Ishikawa (cell line): ENCODE measurements around the gene LY86.

ENCODE experiments used
- CREB1 ChIP-seq: IDR thresholded peaks from 2 replicates; pipeline ENCODE4 v1.6.1; 2012; ENCODE audit warnings: low read depth
- EGR1 ChIP-seq: IDR thresholded peaks from 2 replicates; pipeline ENCODE4 v1.6.1; 2012
- EP300 ChIP-seq: IDR thresholded peaks from 2 replicates; pipeline ENCODE4 v1.6.1; 2012; ENCODE audit warnings: borderline replicate concordance
- FOXM1 ChIP-seq: IDR thresholded peaks from 2 replicates; pipeline ENCODE4 v1.6.1; 2012; ENCODE audit warnings: low read depth, borderline replicate concordance
- NFIC ChIP-seq: IDR thresholded peaks from 2 replicates; pipeline ENCODE4 v1.6.1; 2012
- RAD21 ChIP-seq: IDR thresholded peaks from 2 replicates; pipeline ENCODE4 v1.6.1; 2012; ENCODE audit warnings: low read depth
- TAF1 ChIP-seq: IDR thresholded peaks from 2 replicates; pipeline ENCODE4 v1.6.1; 2012; ENCODE audit warnings: low read depth, mild to moderate bottlenecking
- TCF12 ChIP-seq: IDR thresholded peaks from 2 replicates; pipeline ENCODE4 v1.6.1; 2012; ENCODE audit warnings: low read depth
- TEAD4 ChIP-seq: IDR thresholded peaks from 2 replicates; pipeline ENCODE4 v1.6.1; 2012
- YY1 ChIP-seq: IDR thresholded peaks from 2 replicates; pipeline ENCODE4 v1.6.1; 2012; ENCODE audit warnings: low read depth
- ZBTB7A ChIP-seq: IDR thresholded peaks from 2 replicates; pipeline ENCODE4 v1.6.1; 2012; ENCODE audit warnings: low read depth
- TF ChIP-seq, protein P1 (sequence below): IDR thresholded peaks from 2 replicates; pipeline ENCODE4 v1.6.1; 2012
- TF ChIP-seq, protein P2 (sequence below): IDR thresholded peaks from 2 replicates; pipeline ENCODE4 v1.6.1; 2012; ENCODE audit warnings: low read depth, mild to moderate bottlenecking
- TF ChIP-seq, protein P3 (sequence below): IDR thresholded peaks from 2 replicates; pipeline ENCODE4 v1.6.1; 2012

LY86 gene

DNA sequence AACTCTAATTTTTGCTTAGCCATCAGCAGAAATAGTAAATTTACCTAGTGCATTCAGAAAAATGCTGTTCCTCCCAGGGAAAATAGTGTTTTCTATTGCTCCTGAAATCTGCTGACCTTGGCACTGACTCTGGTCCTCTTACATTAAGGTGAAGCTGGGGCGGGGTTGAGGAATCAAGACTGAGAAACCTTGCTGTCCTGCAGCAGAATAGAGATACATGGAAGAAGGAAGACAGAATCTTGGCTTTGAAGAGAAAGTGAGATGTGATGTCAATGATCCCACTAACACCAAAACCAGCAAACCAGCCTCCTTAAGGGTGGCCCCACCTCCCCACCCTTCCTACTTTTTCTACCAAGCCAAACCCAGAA, 840 bp upstream of the LY86 start:
- no peak for TF ChIP-seq CREB1
- no peak for TF ChIP-seq EP300
- TF ChIP-seq, protein P1, sequence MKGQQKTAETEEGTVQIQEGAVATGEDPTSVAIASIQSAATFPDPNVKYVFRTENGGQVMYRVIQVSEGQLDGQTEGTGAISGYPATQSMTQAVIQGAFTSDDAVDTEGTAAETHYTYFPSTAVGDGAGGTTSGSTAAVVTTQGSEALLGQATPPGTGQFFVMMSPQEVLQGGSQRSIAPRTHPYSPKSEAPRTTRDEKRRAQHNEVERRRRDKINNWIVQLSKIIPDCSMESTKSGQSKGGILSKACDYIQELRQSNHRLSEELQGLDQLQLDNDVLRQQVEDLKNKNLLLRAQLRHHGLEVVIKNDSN: no peak
- TF ChIP-seq, protein P2, sequence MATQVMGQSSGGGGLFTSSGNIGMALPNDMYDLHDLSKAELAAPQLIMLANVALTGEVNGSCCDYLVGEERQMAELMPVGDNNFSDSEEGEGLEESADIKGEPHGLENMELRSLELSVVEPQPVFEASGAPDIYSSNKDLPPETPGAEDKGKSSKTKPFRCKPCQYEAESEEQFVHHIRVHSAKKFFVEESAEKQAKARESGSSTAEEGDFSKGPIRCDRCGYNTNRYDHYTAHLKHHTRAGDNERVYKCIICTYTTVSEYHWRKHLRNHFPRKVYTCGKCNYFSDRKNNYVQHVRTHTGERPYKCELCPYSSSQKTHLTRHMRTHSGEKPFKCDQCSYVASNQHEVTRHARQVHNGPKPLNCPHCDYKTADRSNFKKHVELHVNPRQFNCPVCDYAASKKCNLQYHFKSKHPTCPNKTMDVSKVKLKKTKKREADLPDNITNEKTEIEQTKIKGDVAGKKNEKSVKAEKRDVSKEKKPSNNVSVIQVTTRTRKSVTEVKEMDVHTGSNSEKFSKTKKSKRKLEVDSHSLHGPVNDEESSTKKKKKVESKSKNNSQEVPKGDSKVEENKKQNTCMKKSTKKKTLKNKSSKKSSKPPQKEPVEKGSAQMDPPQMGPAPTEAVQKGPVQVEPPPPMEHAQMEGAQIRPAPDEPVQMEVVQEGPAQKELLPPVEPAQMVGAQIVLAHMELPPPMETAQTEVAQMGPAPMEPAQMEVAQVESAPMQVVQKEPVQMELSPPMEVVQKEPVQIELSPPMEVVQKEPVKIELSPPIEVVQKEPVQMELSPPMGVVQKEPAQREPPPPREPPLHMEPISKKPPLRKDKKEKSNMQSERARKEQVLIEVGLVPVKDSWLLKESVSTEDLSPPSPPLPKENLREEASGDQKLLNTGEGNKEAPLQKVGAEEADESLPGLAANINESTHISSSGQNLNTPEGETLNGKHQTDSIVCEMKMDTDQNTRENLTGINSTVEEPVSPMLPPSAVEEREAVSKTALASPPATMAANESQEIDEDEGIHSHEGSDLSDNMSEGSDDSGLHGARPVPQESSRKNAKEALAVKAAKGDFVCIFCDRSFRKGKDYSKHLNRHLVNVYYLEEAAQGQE: no peak
- TF ChIP-seq, protein P3, sequence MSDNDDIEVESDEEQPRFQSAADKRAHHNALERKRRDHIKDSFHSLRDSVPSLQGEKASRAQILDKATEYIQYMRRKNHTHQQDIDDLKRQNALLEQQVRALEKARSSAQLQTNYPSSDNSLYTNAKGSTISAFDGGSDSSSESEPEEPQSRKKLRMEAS: no peak
- no peak for TF ChIP-seq TAF1
- no peak for TF ChIP-seq RAD21
- TF ChIP-seq TCF12: no peak
- TF ChIP-seq FOXM1: no peak
- TF ChIP-seq ZBTB7A: no peak
- TF ChIP-seq TEAD4: no peak
- TF ChIP-seq YY1: no peak
- TF ChIP-seq NFIC: no peak

DNA sequence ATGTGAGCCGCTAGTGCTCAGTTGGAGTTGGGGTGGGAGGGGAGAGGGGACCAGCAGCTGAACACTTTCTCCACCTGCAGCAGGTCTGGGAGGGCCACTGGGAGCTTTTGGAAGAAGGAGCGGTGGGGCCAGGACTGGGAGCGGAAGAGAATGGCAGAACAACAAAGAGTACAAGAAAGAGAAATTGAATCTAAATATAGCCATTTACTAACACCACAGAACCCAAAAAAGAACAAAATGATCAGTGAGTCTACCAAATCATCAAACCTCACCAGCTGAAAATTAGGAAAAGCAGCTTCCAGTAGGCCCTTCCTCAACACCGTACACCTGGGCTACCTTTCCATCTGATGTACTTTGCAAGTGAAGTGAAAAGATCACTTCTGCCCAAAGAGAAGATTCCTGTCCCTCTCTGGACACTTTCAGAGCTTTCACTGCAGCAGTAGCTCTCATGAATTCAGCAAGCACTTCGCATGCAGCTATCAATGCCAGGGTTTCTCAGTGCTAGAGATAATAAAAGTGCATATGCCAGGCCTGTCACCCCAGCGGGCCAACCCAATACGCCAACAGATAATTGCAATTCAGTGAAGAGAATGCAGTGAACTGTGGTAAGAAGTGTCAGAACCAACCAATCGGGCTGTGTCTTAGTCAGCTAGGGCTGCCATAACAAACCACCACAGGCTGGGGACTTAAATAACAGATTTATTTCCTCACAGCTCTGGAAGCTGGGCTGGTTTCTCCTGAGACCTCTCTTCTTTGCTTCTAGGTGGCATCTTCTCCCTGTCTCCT, 597 bp downstream of the LY86 start:
- TF ChIP-seq EGR1 (no peak), TEAD4 (no peak), YY1 (no peak), NFIC (no peak), RAD21 (no peak), FOXM1 (no peak), ZBTB7A (no peak), CREB1 (no peak)
- TF ChIP-seq, protein P2: no peak
- TF ChIP-seq, protein P3: no peak

DNA sequence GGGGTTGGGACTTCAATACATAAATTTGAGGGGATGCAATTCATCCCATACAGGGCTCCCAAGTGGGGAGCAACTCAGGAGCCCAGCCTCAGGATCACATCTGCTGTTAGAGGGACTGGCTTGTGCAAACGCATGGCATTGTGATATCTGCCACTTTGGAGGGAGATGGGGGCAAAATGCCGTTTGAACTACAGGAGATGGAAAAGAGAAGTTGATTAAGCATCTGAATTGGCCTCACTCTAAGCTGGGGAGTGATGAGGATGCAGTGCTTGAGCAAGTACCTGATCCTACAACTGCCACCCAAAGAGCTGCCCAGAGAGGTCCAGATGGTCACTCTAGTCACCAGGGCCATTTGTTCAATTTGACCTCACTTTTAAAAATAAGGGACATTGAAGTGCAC, 2.0 kb downstream of the LY86 start:
- no peak for TF ChIP-seq EGR1
- TF ChIP-seq TEAD4: no peak
- TF ChIP-seq, protein P1: no peak
- no peak for TF ChIP-seq FOXM1
- TF ChIP-seq TCF12: no peak
- TF ChIP-seq NFIC: no peak
- no peak for TF ChIP-seq YY1
- TF ChIP-seq EP300: no peak
- no peak for TF ChIP-seq RAD21
- TF ChIP-seq ZBTB7A: no peak
- TF ChIP-seq, protein P2: no peak
- TF ChIP-seq, protein P3: no peak

DNA sequence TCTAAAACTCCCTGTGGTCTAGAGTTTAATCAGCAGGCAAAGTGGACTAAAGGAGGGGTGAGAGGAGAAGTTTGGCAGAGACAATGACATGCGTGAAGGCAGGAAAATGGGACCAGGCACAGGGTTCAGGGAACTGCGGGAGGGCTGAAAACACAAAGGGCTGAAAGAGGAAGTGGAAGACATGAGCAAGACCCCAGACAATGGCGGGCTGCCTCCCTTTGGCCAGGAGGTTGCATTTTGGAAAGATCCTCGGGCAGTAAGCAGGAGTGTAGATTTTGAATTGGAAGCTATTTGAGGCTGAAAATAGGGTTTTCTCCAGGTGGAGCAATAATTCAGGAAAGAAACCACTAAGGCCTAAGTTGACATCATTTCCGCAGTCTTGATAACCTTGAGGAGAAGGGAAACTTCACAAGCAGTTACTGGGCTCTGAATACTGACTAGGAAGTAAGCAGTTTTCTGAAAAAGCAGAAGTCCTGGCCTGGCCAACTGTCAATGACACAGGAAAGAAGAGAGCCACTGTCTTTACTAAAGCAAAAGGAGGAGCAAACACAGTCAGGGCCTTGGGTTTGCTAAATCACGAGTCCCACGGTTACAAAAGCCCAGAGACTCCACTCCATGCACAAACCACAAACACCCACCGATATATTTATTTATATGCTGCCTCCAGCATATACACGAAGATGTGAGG, 3.4 kb downstream of the LY86 start:
- TF ChIP-seq TCF12 (no peak), TEAD4 (no peak), YY1 (no peak), ZBTB7A (no peak), TAF1 (no peak)
- TF ChIP-seq, protein P1: no peak
